HepG2 (cell line): ENCODE measurements around the gene RNASE7. TPM values are rescaled to one million over a fixed set of nuclear protein-coding genes. Genes with fewer than 3 reads are reported as not detected.

Experiments used
- AKNA ChIP-seq: sonication (generic); formaldehyde crosslinking; IDR thresholded peaks from 2 replicates; pipeline ENCODE4 v1.4.0; 2020; ENCODE audit warnings: missing genetic modification reagents, borderline replicate concordance
- KDM2A ChIP-seq: sonication (generic); formaldehyde crosslinking; IDR thresholded peaks from 2 replicates; pipeline ENCODE4 v1.4.0; 2020; ENCODE audit warnings: low read depth, missing genetic modification reagents, borderline replicate concordance
- MIER2 ChIP-seq: IDR thresholded peaks from 2 replicates; pipeline ENCODE4 v1.6.1; 2016; ENCODE audit warnings: missing biosample characterization, missing genetic modification reagents
- NR2F6 ChIP-seq, 2 experiments: IDR thresholded peaks; 2 replicates each; pipeline ENCODE4 v1.6.1; 2016; ENCODE audit warnings: antibody characterized with exemption in 1 of 2, mild to moderate bottlenecking in 1 of 2
- SMARCC2 ChIP-seq: fragments of 450-650 bp; IDR thresholded peaks from 2 replicates; pipeline ENCODE4 v1.6.1; 2017; ENCODE audit warnings: antibody characterized with exemption, mild to moderate bottlenecking
- THAP9 ChIP-seq: sonication (generic); formaldehyde crosslinking; IDR thresholded peaks from 2 replicates; pipeline ENCODE4; 2020; ENCODE audit warnings: missing genetic modification reagents, mild to moderate bottlenecking, borderline replicate concordance
- ZBTB38 ChIP-seq: sonication (generic); formaldehyde crosslinking; IDR thresholded peaks from 2 replicates; pipeline ENCODE4 v1.5.1; 2020; ENCODE audit warnings: mild to moderate bottlenecking, missing genetic modification reagents
- ZKSCAN5 ChIP-seq: sonication (generic); formaldehyde crosslinking; IDR thresholded peaks from 2 replicates; pipeline ENCODE4 v1.5.1; 2020; ENCODE audit warnings: mild to moderate bottlenecking, missing genetic modification reagents
- ZNF207 ChIP-seq: fragments of 450-650 bp; IDR thresholded peaks from 2 replicates; pipeline ENCODE4 v1.6.1; 2016; ENCODE audit warnings: antibody characterized with exemption, borderline replicate concordance
- ZNF230 ChIP-seq: sonication (generic); formaldehyde crosslinking; IDR thresholded peaks from 2 replicates; pipeline ENCODE4 v1.4.0; 2020; ENCODE audit warnings: mild to moderate bottlenecking, missing genetic modification reagents
- ZNF441 ChIP-seq: sonication (generic); formaldehyde crosslinking; IDR thresholded peaks from 2 replicates; pipeline ENCODE4 v1.7.0; 2021; ENCODE audit warnings: missing genetic modification reagents, borderline replicate concordance
- ZNF563 ChIP-seq: sonication (generic); formaldehyde crosslinking; IDR thresholded peaks from 2 replicates; pipeline ENCODE4 v1.8.0; 2022; ENCODE audit warnings: mild to moderate bottlenecking, moderate library complexity, missing genetic modification reagents
- ZNF577 ChIP-seq: sonication (generic); formaldehyde crosslinking; IDR thresholded peaks from 2 replicates; pipeline ENCODE4 v1.4.0; 2020; ENCODE audit warnings: mild to moderate bottlenecking, low read depth, missing genetic modification reagents, borderline replicate concordance
- ZNF660 ChIP-seq: sonication (generic); formaldehyde crosslinking; IDR thresholded peaks from 2 replicates; pipeline ENCODE4 v1.5.1; 2020; ENCODE audit warnings: mild to moderate bottlenecking, low read depth, missing genetic modification reagents, borderline replicate concordance
- ZNF768 ChIP-seq: sonication (generic); formaldehyde crosslinking; IDR thresholded peaks from 2 replicates; pipeline ENCODE4 v1.4.0; 2020; ENCODE audit warnings: missing genetic modification reagents
- ZNF850 ChIP-seq: sonication (generic); formaldehyde crosslinking; conservative IDR thresholded peaks from 2 replicates; pipeline ENCODE4 v1.9.0; 2021; ENCODE audit warnings: mild to moderate bottlenecking, missing genetic modification reagents
- ZNF891 ChIP-seq: sonication (generic); formaldehyde crosslinking; IDR thresholded peaks from 2 replicates; pipeline ENCODE4 v1.5.0; 2020; ENCODE audit warnings: mild to moderate bottlenecking, missing genetic modification reagents
- ZSCAN20 ChIP-seq: sonication (generic); formaldehyde crosslinking; IDR thresholded peaks from 2 replicates; pipeline ENCODE4 v1.4.0; 2020; ENCODE audit warnings: missing genetic modification reagents, mild to moderate bottlenecking, borderline replicate concordance
- polyA plus RNA-seq, 8 experiments: library from polyadenylated mRNA; depleted of rRNA in 3 of 8; stranded (reverse) in 7 of 8; unstranded in 1 of 8; fragments of >200 nt; fragmentation: Illumina TruSeq in 4 of 8; extraction: Trizol in 4 of 8; gene quantifications; 2 replicates each; pipeline versions ENCODE4 v1.2.1 to v1.2.3, GENCODE V29; 2011 to 2016; ENCODE audit warnings: low read depth in 4 of 8, missing spikeins in 1 of 8, mixed read lengths in 1 of 8; ENCODE audit not compliant: insufficient read depth in 1 of 8
- total RNA-seq, 5 experiments: library from RNA; depleted of rRNA; stranded (reverse); fragments of >200 nt; fragmentation: Illumina TruSeq; extraction: Trizol; gene quantifications; 2 replicates each; pipeline ENCODE4 v1.2.3, GENCODE V29; 2016; ENCODE audit warnings: low read depth in 1 of 5
- TF ChIP-seq, protein P1 (sequence below): sonication (generic); formaldehyde crosslinking; IDR thresholded peaks from 2 replicates; pipeline ENCODE4 v1.5.0; 2020; ENCODE audit warnings: missing genetic modification reagents, mild to moderate bottlenecking, borderline replicate concordance

The RNASE7 gene
- total and polyA plus RNA-seq, 2 of the 13 experiments (the other 11 are each of a cell fraction or from before 2014, with no cell fraction given): 0.04 TPM; not detected in 1

DNA sequence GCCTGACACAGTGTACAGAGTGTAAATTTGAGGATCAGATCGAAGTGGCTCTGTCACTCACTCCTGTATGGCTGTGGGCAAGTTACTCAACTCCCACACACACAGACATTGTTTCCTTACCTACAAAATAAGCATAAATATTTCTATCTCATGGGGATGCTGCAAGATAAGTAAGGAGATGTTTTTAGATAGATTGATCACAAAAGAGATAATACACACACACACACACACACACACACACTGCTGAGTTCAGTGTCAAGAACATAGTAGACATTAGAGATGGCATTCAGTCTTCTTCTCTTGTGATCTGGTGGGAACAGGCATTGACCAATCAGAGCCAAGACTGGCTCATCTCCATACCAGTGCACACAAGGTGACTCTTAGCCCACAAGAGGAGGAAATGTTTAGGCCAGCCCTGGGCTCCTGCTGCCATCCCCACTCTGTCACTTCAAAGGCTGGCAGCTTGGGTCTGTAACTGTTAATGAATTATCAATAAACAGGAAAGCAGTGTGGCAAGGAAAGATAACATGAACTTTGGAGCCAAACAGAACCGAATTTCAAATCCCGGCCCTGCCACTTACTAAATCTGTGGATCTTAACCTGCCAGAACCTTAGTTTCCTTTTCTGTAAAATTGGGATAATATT lies 12.1 kb downstream of the RNASE7 start (continued):
- TF ChIP-seq THAP9 (CRISPR knock-in tag) (no peak), ZBTB38 (CRISPR knock-in tag) (peak; percentile 70; the same call in 1 of the 2 replicates), ZNF660 (CRISPR knock-in tag) (no peak), MIER2 (CRISPR knock-in tag) (peak; percentile 78; the same call in 1 of the 2 replicates), ZSCAN20 (CRISPR knock-in tag) (no peak), ZNF230 (CRISPR knock-in tag) (0 out of 2 replicates have a peak, but pooled peaks have one; percentile 57), ZNF577 (CRISPR knock-in tag) (no peak), KDM2A (CRISPR knock-in tag) (peak; percentile 48; the same call in 1 of the 2 replicates), ZKSCAN5 (peak; percentile 70), ZNF891 (CRISPR knock-in tag) (no peak), ZNF441 (CRISPR knock-in tag) (peak; percentile 87), ZNF207 (no peak), ZNF768 (CRISPR knock-in tag) (no peak), ZNF563 (CRISPR knock-in tag) (0 out of 2 replicates have a peak, but pooled peaks have one; percentile 53), SMARCC2 (0 out of 2 replicates have a peak, but pooled peaks have one; percentile 11), ZNF850 (CRISPR knock-in tag) (0 out of 2 replicates have a peak, but pooled peaks have one; percentile 47), NR2F6 (IDR thresholded peaks at IDR 0.05) (peak; percentile 71), NR2F6 (CRISPR knock-in tag; IDR thresholded peaks at IDR 0.05) (peak; percentile 61), AKNA (no peak)
- TF ChIP-seq, protein P1, sequence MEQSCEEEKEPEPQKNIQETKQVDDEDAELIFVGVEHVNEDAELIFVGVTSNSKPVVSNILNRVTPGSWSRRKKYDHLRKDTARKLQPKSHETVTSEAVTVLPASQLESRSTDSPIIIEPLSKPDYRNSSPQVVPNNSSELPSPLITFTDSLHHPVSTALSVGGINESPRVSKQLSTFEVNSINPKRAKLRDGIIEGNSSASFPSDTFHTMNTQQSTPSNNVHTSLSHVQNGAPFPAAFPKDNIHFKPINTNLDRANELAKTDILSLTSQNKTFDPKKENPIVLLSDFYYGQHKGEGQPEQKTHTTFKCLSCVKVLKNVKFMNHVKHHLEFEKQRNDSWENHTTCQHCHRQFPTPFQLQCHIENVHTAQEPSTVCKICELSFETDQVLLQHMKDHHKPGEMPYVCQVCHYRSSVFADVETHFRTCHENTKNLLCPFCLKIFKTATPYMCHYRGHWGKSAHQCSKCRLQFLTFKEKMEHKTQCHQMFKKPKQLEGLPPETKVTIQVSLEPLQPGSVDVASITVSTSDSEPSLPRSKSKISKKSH (CRISPR knock-in tag): no peak
